Measurements from ENCODE around the gene VTCN1. TPM values are rescaled to one million over a fixed set of nuclear protein-coding genes. Genes with fewer than 3 reads are reported as not detected.

The VTCN1 gene
- total RNA-seq, 1 donor from 2014 or later = not detected

- no peak for DNase-seq
- H3K4me1 Mint-ChIP-seq = no peaks in the 10 kb centered on the region
- no peak overlapping the region for H3K27ac Mint-ChIP-seq
- H3K9me3 Mint-ChIP-seq = peaks cover 7% of the 10 kb centered on the region
- H3K36me3 Mint-ChIP-seq (ENCODE audit: low read depth) = no peaks in the 10 kb centered on the region
- no peaks in the 10 kb centered on the region for H3K27me3 Mint-ChIP-seq
- intact Hi-C loops (cut with micrococcal nuclease) = no loop called here
- H3K4me3 Mint-ChIP-seq = no peak overlapping the region
These were observed 20.6 kb upstream of the VTCN1 start for GRCh38 chr1:117231312-117231711.

GRCh38 chr1:117229217-117229616 lies 18.5 kb upstream of the VTCN1 start:
- Mint-ChIP-seq H3K27me3 (no peaks in the 10 kb centered on the region), H3K9me3 (peaks cover 7% of the 10 kb centered on the region), H3K36me3 (ENCODE audit: low read depth) (no peaks in the 10 kb centered on the region), H3K27ac (no peak overlapping the region), H3K4me3 (no peak overlapping the region), H3K4me1 (no peaks in the 10 kb centered on the region)
- no peak for DNase-seq
- intact Hi-C loops (cut with micrococcal nuclease) = no loop called here

GRCh38 chr1:117225931-117226330 lies 15.2 kb upstream of the VTCN1 start:
- Mint-ChIP-seq H3K4me3 (no peak overlapping the region), H3K36me3 (ENCODE audit: low read depth) (no peaks in the 10 kb centered on the region), H3K9me3 (peaks cover 4% of the 10 kb centered on the region), H3K4me1 (no peaks in the 10 kb centered on the region), H3K27ac (no peak overlapping the region), H3K27me3 (no peaks in the 10 kb centered on the region)
- DNase-seq = no peak
- intact Hi-C loops (cut with micrococcal nuclease) = no loop called here

- Mint-ChIP-seq H3K36me3 (ENCODE audit: low read depth) (no peaks in the 10 kb centered on the region), H3K9me3 (peaks cover 10% of the 10 kb centered on the region), H3K4me3 (no peak overlapping the region), H3K27me3 (no peaks in the 10 kb centered on the region), H3K4me1 (no peaks in the 10 kb centered on the region), H3K27ac (no peak overlapping the region)
- intact Hi-C loops (cut with micrococcal nuclease) = no loop called here
- DNase-seq = no peak
These were observed 6.0 kb upstream of the VTCN1 start for GRCh38 chr1:117216718-117217117.

- Mint-ChIP-seq H3K9me3 (peaks cover 6% of the 10 kb centered on the region), H3K27ac (no peak overlapping the region), H3K27me3 (no peaks in the 10 kb centered on the region), H3K4me1 (no peaks in the 10 kb centered on the region), H3K36me3 (ENCODE audit: low read depth) (no peaks in the 10 kb centered on the region), H3K4me3 (no peak overlapping the region)
- no peak for DNase-seq
- intact Hi-C loops (cut with micrococcal nuclease) = no loop called here
These were observed 5.2 kb upstream of the VTCN1 start for GRCh38 chr1:117215733-117216462.

- Mint-ChIP-seq H3K9me3 (peaks cover 4% of the 10 kb centered on the region), H3K36me3 (ENCODE audit: low read depth) (no peaks in the 10 kb centered on the region), H3K27me3 (no peaks in the 10 kb centered on the region), H3K27ac (no peak overlapping the region), H3K4me3 (no peak overlapping the region), H3K4me1 (no peaks in the 10 kb centered on the region)
- intact Hi-C loops (cut with micrococcal nuclease) = no loop called here
- DNase-seq = no peak
These were observed 4.3 kb upstream of the VTCN1 start for GRCh38 chr1:117215019-117215418.

- DNase-seq = no peak
These were observed 2.3 kb upstream of the VTCN1 start for GRCh38 chr1:117213046-117213445.

GRCh38 chr1:117210386-117210785 lies 341 bp downstream of the VTCN1 start:
- Mint-ChIP-seq H3K4me3 (no peak overlapping the region), H3K36me3 (ENCODE audit: low read depth) (no peaks in the 10 kb centered on the region), H3K9me3 (no peaks in the 10 kb centered on the region), H3K27ac (no peak overlapping the region), H3K27me3 (peaks cover 9% of the 10 kb centered on the region), H3K4me1 (no peaks in the 10 kb centered on the region)
- no peak for DNase-seq
- intact Hi-C loops (cut with micrococcal nuclease) = no loop called here

More at GRCh38 chr1:117213046-117213445, 2.3 kb upstream of the VTCN1 start:
- no peak overlapping the region for H3K4me3 Mint-ChIP-seq
- H3K27me3 Mint-ChIP-seq = no peaks in the 10 kb centered on the region
- H3K4me1 Mint-ChIP-seq = no peaks in the 10 kb centered on the region
- intact Hi-C loops (cut with micrococcal nuclease) = no loop called here
- H3K9me3 Mint-ChIP-seq = no peaks in the 10 kb centered on the region
- no peaks in the 10 kb centered on the region for H3K36me3 Mint-ChIP-seq (ENCODE audit: low read depth)
- H3K27ac Mint-ChIP-seq = no peak overlapping the region

- no peak overlapping the region for H3K4me3 Mint-ChIP-seq
- H3K27ac Mint-ChIP-seq = no peak overlapping the region
- DNase-seq = no peak
- no peaks in the 10 kb centered on the region for H3K9me3 Mint-ChIP-seq
- no peaks in the 10 kb centered on the region for H3K36me3 Mint-ChIP-seq (ENCODE audit: low read depth)
- H3K27me3 Mint-ChIP-seq = peaks cover 9% of the 10 kb centered on the region
- intact Hi-C loops (cut with micrococcal nuclease) = no loop called here
- H3K4me1 Mint-ChIP-seq = no peaks in the 10 kb centered on the region
These were observed 1.6 kb downstream of the VTCN1 start for GRCh38 chr1:117209094-117209493.

GRCh38 chr1:117208580-117208979 lies 2.1 kb downstream of the VTCN1 start:
- H3K4me1 Mint-ChIP-seq = no peaks in the 10 kb centered on the region
- H3K27me3 Mint-ChIP-seq = peaks cover 9% of the 10 kb centered on the region
- DNase-seq = no peak
- no peak overlapping the region for H3K27ac Mint-ChIP-seq
- no peak overlapping the region for H3K4me3 Mint-ChIP-seq
- intact Hi-C loops (cut with micrococcal nuclease) = no loop called here
- H3K36me3 Mint-ChIP-seq (ENCODE audit: low read depth) = no peaks in the 10 kb centered on the region
- H3K9me3 Mint-ChIP-seq = no peaks in the 10 kb centered on the region

- Mint-ChIP-seq H3K4me1 (no peaks in the 10 kb centered on the region), H3K9me3 (no peaks in the 10 kb centered on the region), H3K4me3 (no peak overlapping the region), H3K36me3 (ENCODE audit: low read depth) (no peaks in the 10 kb centered on the region), H3K27ac (no peak overlapping the region), H3K27me3 (peaks cover 23% of the 10 kb centered on the region)
- intact Hi-C loops (cut with micrococcal nuclease) = no loop called here
- DNase-seq = no peak
These were observed 5.4 kb downstream of the VTCN1 start for GRCh38 chr1:117205368-117205767.

- Mint-ChIP-seq H3K4me1 (no peaks in the 10 kb centered on the region), H3K27ac (no peak overlapping the region), H3K4me3 (no peak overlapping the region), H3K9me3 (no peaks in the 10 kb centered on the region), H3K27me3 (peaks cover 17% of the 10 kb centered on the region), H3K36me3 (ENCODE audit: low read depth) (no peaks in the 10 kb centered on the region)
- intact Hi-C loops (cut with micrococcal nuclease) = no loop called here
- no peak for DNase-seq
These were observed 8.9 kb downstream of the VTCN1 start for GRCh38 chr1:117201808-117202207.

- Mint-ChIP-seq H3K9me3 (no peaks in the 10 kb centered on the region), H3K27me3 (peaks cover 17% of the 10 kb centered on the region), H3K27ac (no peak overlapping the region), H3K36me3 (ENCODE audit: low read depth) (no peaks in the 10 kb centered on the region), H3K4me3 (no peak overlapping the region), H3K4me1 (no peaks in the 10 kb centered on the region)
- intact Hi-C loops (cut with micrococcal nuclease) = no loop called here
- DNase-seq = no peak
These were observed 12.6 kb downstream of the VTCN1 start for GRCh38 chr1:117198097-117198496.

GRCh38 chr1:117189726-117190125 lies 21.0 kb downstream of the VTCN1 start:
- Mint-ChIP-seq H3K9me3 (no peaks in the 10 kb centered on the region), H3K4me1 (no peaks in the 10 kb centered on the region), H3K4me3 (no peak overlapping the region), H3K36me3 (ENCODE audit: low read depth) (no peaks in the 10 kb centered on the region), H3K27me3 (peaks cover 10% of the 10 kb centered on the region), H3K27ac (no peak overlapping the region)
- DNase-seq = no peak
- intact Hi-C loops (cut with micrococcal nuclease) = no loop called here

- intact Hi-C loops (cut with micrococcal nuclease) = no loop called here
- no peak overlapping the region for H3K27ac Mint-ChIP-seq
- no peaks in the 10 kb centered on the region for H3K36me3 Mint-ChIP-seq (ENCODE audit: low read depth)
- no peaks in the 10 kb centered on the region for H3K9me3 Mint-ChIP-seq
- DNase-seq = no peak
- H3K27me3 Mint-ChIP-seq = peaks cover 10% of the 10 kb centered on the region
- no peaks in the 10 kb centered on the region for H3K4me1 Mint-ChIP-seq
- H3K4me3 Mint-ChIP-seq = no peak overlapping the region
These were observed 21.8 kb downstream of the VTCN1 start for GRCh38 chr1:117188816-117189437.

Measured in activated CD4-positive, alpha-beta T cell treated with anti-CD3 and anti-CD28 coated beads, Interleukin-2, amount 10 ng/mL, durations not matched to agents 24 days and 14 days (primary cell).